Thymus (tissue), 11 donors: ENCODE data around the gene EFCAB5. TPM values are rescaled to one million over a fixed set of nuclear protein-coding genes. Genes with fewer than 3 reads are reported as not detected.
"Not testable (repeated sequence)": the region's sequence is repeated elsewhere in the genome, so short reads cannot be mapped to it uniquely, and the experiment has no call there.

Experiments
- DNase-seq, 9 donors: peaks; one replicate each; pipeline ENCODE4 v3.0.0-alpha.2; 2013; ENCODE audit warnings: low spot score in 9 of 9, low read depth in 6 of 9, missing footprints in 1 of 9
- H3K27ac ChIP-seq, 2 donors: one replicate each; pipeline ENCODE4 v1.5.1; 2013; ENCODE audit warnings: control low read depth in 1 of 2, low read depth in 1 of 2, low read length in 1 of 2, mild to moderate bottlenecking in 1 of 2, moderate library complexity in 1 of 2
- H3K27me3 ChIP-seq, 2 donors: one replicate each; pipeline ENCODE4 v1.5.1; 2013; ENCODE audit warnings: low read length in 1 of 2; ENCODE audit not compliant: control insufficient read depth in 2 of 2, insufficient read depth in 1 of 2
- H3K36me3 ChIP-seq, 2 donors: one replicate each; pipeline ENCODE4 v1.5.1; 2013; ENCODE audit warnings: low read length in 1 of 2, mild to moderate bottlenecking in 1 of 2, moderate library complexity in 1 of 2; ENCODE audit not compliant: control insufficient read depth in 2 of 2, insufficient read depth in 2 of 2
- H3K4me1 ChIP-seq, 2 donors: one replicate each; pipeline ENCODE4 v1.5.1; 2013; ENCODE audit warnings: low read length in 2 of 2; ENCODE audit not compliant: control insufficient read depth in 2 of 2, insufficient read depth in 2 of 2
- H3K4me3 ChIP-seq, 2 donors: one replicate each; pipeline ENCODE4 v1.5.1; 2013; ENCODE audit warnings: low read length in 2 of 2, control low read depth in 1 of 2, mild to moderate bottlenecking in 1 of 2
- H3K9me3 ChIP-seq, 2 donors: one replicate each; pipeline ENCODE4 v1.5.1; 2013; ENCODE audit warnings: low read length in 1 of 2, mild to moderate bottlenecking in 1 of 2; ENCODE audit not compliant: control insufficient read depth in 2 of 2, insufficient read depth in 1 of 2
- WGBS: extraction: QIAGEN DNeasy Blood & Tissue Kit; methylation state at CpG from one replicate; pipeline ENCODE4 v1.1.7; 2013; 5-methylcytosine and 5-hydroxymethylcytosine counted together
- polyA plus RNA-seq: library from polyadenylated mRNA; stranded (reverse); fragments of 200-250 nt; gene quantifications from one replicate; pipeline ENCODE4 v1.2.3, GENCODE V29; 2013
- total RNA-seq: library from RNA; stranded (reverse); fragments of 120-200 nt; gene quantifications from one replicate; pipeline ENCODE4 v1.2.4, GENCODE V29; 2013
- donor health status: healthy.

The EFCAB5 gene
- total and polyA plus RNA-seq, 2 donors = 0.57 to 1.5 TPM

GRCh38 chr17:30074730-30075129 is 133.3 kb downstream of the EFCAB5 start:
- Histone ChIP-seq H3K27ac (no peak overlapping the region), H3K36me3 (no peaks in the 10 kb centered on the region), H3K4me3 (no peak overlapping the region), H3K27me3 (no peaks in the 10 kb centered on the region), H3K9me3 (peaks cover 0 to under 1% of the 10 kb centered on the region in 2 donors), H3K4me1 (no peaks in the 10 kb centered on the region)
- DNase-seq = no peak
- WGBS = 96% methylated on average over 2 of the region's 2 CpGs

- H3K27me3 ChIP-seq = no peaks in the 10 kb centered on the region
- H3K4me3 ChIP-seq = no peak overlapping the region
- no peaks in the 10 kb centered on the region for H3K4me1 ChIP-seq
- no peaks in the 10 kb centered on the region for H3K36me3 ChIP-seq
- H3K9me3 ChIP-seq = no peaks in the 10 kb centered on the region
- no peak for DNase-seq
- H3K27ac ChIP-seq = no peak overlapping the region
- 97% methylated on average over 5 of the region's 5 CpGs for WGBS
These were observed 141.3 kb downstream of the EFCAB5 start for GRCh38 chr17:30082773-30083172.

DNA sequence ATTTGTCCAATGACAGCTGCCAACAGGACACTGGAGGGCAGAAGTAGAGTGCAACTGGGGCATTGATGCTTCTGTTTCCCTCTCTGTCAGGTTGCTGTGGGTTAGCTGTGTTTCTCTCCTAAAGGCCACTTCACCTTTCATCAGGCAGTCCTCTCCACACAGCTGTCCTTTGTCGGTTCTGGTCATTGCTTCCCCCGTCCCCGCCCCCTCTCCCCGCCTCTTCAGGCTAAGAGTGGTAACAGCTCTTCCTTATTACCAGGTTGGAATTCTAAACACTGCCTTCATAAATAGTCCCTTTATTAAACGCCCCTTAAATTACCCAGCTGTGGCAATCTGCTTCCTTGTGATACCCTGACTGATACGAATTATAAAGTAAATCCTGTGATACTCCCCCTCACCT is 143.4 kb downstream of the EFCAB5 start:
- no peaks in the 10 kb centered on the region for H3K9me3 ChIP-seq
- no peak for DNase-seq
- H3K4me3 ChIP-seq = no peak overlapping the region
- H3K27ac ChIP-seq = no peak overlapping the region
- WGBS = 72% methylated on average over 6 of the region's 6 CpGs
- peaks cover 0 to 4% of the 10 kb centered on the region in 2 donors for H3K27me3 ChIP-seq
- H3K4me1 ChIP-seq = no peaks in the 10 kb centered on the region
- no peaks in the 10 kb centered on the region for H3K36me3 ChIP-seq

DNA sequence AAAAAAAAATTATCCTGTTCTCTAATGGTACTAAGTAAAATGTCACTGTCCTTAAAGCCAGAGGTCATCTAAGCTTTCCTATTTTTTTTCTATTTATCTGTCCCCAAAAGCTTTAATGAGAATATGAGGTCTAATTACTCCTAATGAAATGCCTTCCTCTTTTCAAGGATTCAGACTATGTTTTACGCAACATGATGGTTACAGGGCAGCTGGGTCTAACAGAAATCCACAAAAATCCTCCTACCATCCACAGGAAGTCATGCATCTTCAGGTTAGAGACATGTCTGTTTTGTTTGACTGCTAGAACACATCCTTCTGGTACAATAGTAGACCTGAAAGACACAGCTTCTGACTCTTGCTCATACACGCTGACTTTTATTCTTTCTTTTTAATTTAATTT is 145.5 kb downstream of the EFCAB5 start:
- no peak overlapping the region for H3K27ac ChIP-seq
- H3K4me1 ChIP-seq = no peaks in the 10 kb centered on the region
- WGBS = 94% methylated on average over 2 of the region's 2 CpGs
- no peak for DNase-seq
- H3K4me3 ChIP-seq = no peak overlapping the region
- H3K36me3 ChIP-seq = no peaks in the 10 kb centered on the region
- H3K9me3 ChIP-seq = no peaks in the 10 kb centered on the region
- peaks cover 0 to 4% of the 10 kb centered on the region in 2 donors for H3K27me3 ChIP-seq

- H3K4me3 ChIP-seq, H3K9me3 ChIP-seq, DNase-seq, H3K27me3 ChIP-seq, H3K4me1 ChIP-seq, H3K27ac ChIP-seq, H3K36me3 ChIP-seq: not testable (repeated sequence)
- 96% methylated on average over 3 of the region's 3 CpGs for WGBS
These were observed 146.0 kb downstream of the EFCAB5 start for GRCh38 chr17:30087431-30087830.

DNA sequence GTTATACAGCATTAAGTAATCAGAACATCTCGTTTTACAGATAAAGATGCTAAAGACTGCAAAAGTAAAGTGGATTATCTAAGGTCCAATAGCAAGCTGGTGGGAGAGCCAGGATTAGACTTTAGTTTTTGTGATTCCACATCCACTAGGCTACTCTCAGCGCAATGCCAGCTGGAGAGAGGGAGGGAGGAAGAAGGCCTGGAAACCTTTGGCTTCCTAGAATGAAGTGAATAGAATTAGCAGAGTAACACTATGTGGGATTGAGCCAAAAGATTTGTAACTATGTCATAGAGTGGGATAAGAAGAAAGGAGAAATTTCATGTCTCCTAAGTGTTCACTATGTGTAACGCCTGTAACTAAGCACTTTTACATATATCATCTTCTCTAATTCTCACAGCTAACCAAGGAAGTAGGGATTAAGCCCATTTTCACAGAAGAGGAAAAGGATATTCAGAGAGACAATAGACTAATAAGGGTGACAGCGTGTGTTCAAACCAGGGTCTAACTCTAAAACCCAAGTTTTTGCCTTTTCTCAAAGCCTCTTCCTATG is 149.8 kb downstream of the EFCAB5 start:
- Histone ChIP-seq H3K4me3 (no peak overlapping the region), H3K27me3 (peaks cover 0 to 4% of the 10 kb centered on the region in 2 donors), H3K36me3 (no peaks in the 10 kb centered on the region), H3K4me1 (peaks cover 0 to 6% of the 10 kb centered on the region in 2 donors), H3K9me3 (no peaks in the 10 kb centered on the region), H3K27ac (no peak overlapping the region)
- 95% methylated on average over 4 of the region's 4 CpGs for WGBS
- DNase-seq = no peak

DNA sequence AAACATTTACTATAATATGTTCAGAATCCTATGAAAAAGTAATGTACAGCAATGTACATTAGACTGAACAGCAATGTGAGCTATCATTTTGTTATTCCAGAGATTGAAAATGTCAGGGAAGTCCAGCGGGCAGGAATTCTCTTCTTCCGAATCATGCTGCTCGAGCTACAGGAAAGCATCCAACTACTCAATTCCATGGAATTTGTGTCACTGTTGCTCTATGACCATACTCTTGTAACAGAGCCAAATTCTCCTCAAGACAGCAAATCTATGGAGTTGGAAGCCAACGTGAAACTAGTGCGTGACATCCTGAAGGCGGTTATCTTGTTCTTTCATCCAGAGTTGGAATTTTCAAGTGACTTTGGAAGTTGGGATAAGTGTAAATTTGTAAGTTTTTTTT is 150.3 kb downstream of the EFCAB5 start:
- Histone ChIP-seq H3K36me3 (no peaks in the 10 kb centered on the region), H3K27ac (no peak overlapping the region), H3K4me1 (peaks cover 0 to 6% of the 10 kb centered on the region in 2 donors), H3K27me3 (peaks cover 0 to 4% of the 10 kb centered on the region in 2 donors), H3K4me3 (no peak overlapping the region), H3K9me3 (no peaks in the 10 kb centered on the region)
- no peak for DNase-seq
- WGBS = 91% methylated on average over 6 of the region's 6 CpGs

DNA sequence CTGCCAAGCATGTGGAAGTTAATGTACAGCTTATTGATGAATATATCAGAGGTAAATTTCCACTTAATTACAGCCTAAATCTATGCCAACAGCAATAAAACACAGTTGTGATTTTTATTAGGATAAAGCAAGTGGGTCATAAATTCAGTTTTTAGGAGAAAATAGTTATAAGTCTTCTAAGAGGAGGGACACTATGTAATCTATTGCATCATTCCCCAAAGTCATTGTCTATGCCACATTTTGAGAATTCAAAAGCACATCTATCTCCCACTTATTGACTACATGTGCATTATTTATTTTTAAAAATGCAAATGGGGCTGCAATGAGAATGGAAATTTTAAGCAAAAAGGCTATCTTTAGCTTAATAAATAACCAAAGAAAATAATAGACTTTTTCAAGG is 151.5 kb downstream of the EFCAB5 start:
- Histone ChIP-seq H3K27ac (no peak overlapping the region), H3K4me1 (peaks cover 0 to 6% of the 10 kb centered on the region in 2 donors), H3K4me3 (no peak overlapping the region), H3K9me3 (no peaks in the 10 kb centered on the region), H3K27me3 (peaks cover 0 to 4% of the 10 kb centered on the region in 2 donors), H3K36me3 (no peaks in the 10 kb centered on the region)
- DNase-seq = no peak

- WGBS = 22% methylated on average over 12 of the region's 12 CpGs
- DNase-seq = peak in 8 of 9 donors; percentile 21 to 71 (median 43)
- no peak overlapping the region for H3K4me3 ChIP-seq
- no peaks in the 10 kb centered on the region for H3K36me3 ChIP-seq
- H3K27me3 ChIP-seq = peaks cover 0 to 4% of the 10 kb centered on the region in 2 donors
- H3K4me1 ChIP-seq = peaks cover 0 to 6% of the 10 kb centered on the region in 2 donors
- H3K9me3 ChIP-seq = no peaks in the 10 kb centered on the region
- H3K27ac ChIP-seq = no peak overlapping the region
These were observed 152.2 kb downstream of the EFCAB5 start for GRCh38 chr17:30093463-30094147.
